ENCODE measurements around the gene DEDD.
A peak's percentile ranks its signal among the peaks of the same experiment; 100 is the strongest.

DEDD gene

GRCh38 chr1:161132410-161133219 lies at the start of gene DEDD:
DEDD (minus strand) TSS chr1:161132667; CDS start chr1:161124462, 8,205 bp downstream.
- DNase-seq, result peak; percentile 93

GRCh38 chr1:161182214-161182613 lies 49.7 kb upstream of the DEDD start:
- DNase-seq, result peak; percentile 67

GRCh38 chr1:161180639-161181038 lies 48.2 kb upstream of the DEDD start:
- DNase-seq, result no peak

GRCh38 chr1:161179698-161180097 lies 47.2 kb upstream of the DEDD start:
- DNase-seq, result no peak

GRCh38 chr1:161177936-161178244 lies 45.4 kb upstream of the DEDD start:
- no peak for DNase-seq

GRCh38 chr1:161177112-161177935 lies 44.9 kb upstream of the DEDD start, which contains the start of gene B4GALT3:
B4GALT3 (minus strand) TSS chr1:161177507; CDS start chr1:161176060, 1,447 bp downstream.
- DNase-seq, result peak; percentile 96

- DNase-seq, result no peak
Observed at GRCh38 chr1:161176468-161177111, 44.1 kb upstream of the DEDD start.

- DNase-seq, result no peak
Observed at GRCh38 chr1:161175771-161176453, 43.4 kb upstream of the DEDD start.

GRCh38 chr1:161174911-161175310 lies 42.4 kb upstream of the DEDD start:
- no peak for DNase-seq

GRCh38 chr1:161173711-161174110 lies 41.2 kb upstream of the DEDD start:
- DNase-seq, result no peak

GRCh38 chr1:161172776-161173376 lies 40.4 kb upstream of the DEDD start:
- no peak for DNase-seq

GRCh38 chr1:161172349-161172748 lies 39.9 kb upstream of the DEDD start:
- DNase-seq, result no peak

GRCh38 chr1:161171696-161172095 lies 39.2 kb upstream of the DEDD start:
- no peak for DNase-seq

GRCh38 chr1:161171191-161171590 lies 38.7 kb upstream of the DEDD start:
- DNase-seq, result no peak

- DNase-seq, result no peak
Observed at GRCh38 chr1:161168906-161169305, 36.4 kb upstream of the DEDD start.

GRCh38 chr1:161166669-161167548 lies 34.4 kb upstream of the DEDD start:
- no peak for DNase-seq

- DNase-seq, result peak; percentile 92
Observed at GRCh38 chr1:161165742-161166668, 33.5 kb upstream of the DEDD start, which contains the start of gene PPOX. PPOX (plus strand) TSS chr1:161166426; CDS start chr1:161166848, 422 bp downstream.

GRCh38 chr1:161164901-161165610 lies 32.6 kb upstream of the DEDD start:
- no peak for DNase-seq

- no peak for DNase-seq
Observed at GRCh38 chr1:161163793-161164192, 31.3 kb upstream of the DEDD start.

Data from activated naive CD4-positive, alpha-beta T cell treated with Interleukin-2 at 50 U/mL for 16 hours (primary cell).